ENCODE results near the gene PLEKHA7.

DNA sequence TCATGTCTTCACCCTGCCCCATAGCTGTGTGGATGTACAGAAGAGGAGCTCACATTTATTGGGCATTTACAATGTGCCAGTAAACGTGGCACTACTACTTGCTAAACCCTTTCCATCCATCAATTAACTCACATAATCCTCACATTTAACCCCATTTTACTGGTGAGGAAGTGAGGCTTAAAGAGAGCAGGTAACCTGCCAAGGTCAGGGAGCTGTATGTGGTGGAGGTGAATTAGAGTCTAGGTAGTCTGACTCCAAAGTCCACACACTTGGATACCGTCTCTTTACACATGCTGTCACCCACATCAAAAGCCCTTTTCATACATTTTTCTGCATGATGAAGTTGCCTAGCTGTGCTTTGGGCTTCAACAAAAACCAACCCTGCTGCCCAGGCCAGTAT, 10.8 kb downstream of the PLEKHA7 start:
- TF ChIP-seq, protein P1, sequence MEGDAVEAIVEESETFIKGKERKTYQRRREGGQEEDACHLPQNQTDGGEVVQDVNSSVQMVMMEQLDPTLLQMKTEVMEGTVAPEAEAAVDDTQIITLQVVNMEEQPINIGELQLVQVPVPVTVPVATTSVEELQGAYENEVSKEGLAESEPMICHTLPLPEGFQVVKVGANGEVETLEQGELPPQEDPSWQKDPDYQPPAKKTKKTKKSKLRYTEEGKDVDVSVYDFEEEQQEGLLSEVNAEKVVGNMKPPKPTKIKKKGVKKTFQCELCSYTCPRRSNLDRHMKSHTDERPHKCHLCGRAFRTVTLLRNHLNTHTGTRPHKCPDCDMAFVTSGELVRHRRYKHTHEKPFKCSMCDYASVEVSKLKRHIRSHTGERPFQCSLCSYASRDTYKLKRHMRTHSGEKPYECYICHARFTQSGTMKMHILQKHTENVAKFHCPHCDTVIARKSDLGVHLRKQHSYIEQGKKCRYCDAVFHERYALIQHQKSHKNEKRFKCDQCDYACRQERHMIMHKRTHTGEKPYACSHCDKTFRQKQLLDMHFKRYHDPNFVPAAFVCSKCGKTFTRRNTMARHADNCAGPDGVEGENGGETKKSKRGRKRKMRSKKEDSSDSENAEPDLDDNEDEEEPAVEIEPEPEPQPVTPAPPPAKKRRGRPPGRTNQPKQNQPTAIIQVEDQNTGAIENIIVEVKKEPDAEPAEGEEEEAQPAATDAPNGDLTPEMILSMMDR (IDR thresholded peaks at IDR 0.05): no peak
- TF ChIP-seq POLR2A (IDR thresholded peaks at IDR 0.05): no peak

Data from breast epithelium (tissue), 3 donors.